HG03575 (cell line): ENCODE results near the gene SYTL2.
"Not testable (repeated sequence)": the region's sequence is repeated elsewhere in the genome, so short reads cannot be mapped to it uniquely, and the experiment has no call there.

Experiments
- ATAC-seq: cut with Tn5 transposase; IDR thresholded peaks from one replicate; pipeline ENCODE4 v1.9.1; 2021; ENCODE audit not compliant: unreplicated experiment, insufficient number of reproducible peaks, low FRiP score; ENCODE audit errors: extremely low read depth

Gene SYTL2

DNA sequence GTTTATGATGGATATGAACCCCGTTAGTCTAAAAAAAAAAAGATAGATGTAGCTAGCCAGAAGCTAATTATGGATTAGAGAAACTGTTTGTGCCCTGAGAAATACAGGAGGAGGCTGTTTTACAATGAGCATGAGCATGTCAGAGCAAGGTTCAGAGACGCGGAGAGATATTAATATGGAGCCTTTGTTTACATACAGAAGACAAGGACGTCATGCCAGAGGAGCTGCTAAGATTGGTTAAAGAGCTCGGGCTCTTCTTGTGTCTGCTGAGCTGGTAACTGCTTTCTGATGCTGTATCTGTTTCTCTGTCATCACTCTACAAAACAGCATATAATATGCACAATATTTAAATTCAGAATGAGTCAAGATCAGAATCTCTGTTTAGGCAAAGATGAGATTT lies 100.0 kb downstream of the SYTL2 start:
- ATAC-seq: no peak

DNA sequence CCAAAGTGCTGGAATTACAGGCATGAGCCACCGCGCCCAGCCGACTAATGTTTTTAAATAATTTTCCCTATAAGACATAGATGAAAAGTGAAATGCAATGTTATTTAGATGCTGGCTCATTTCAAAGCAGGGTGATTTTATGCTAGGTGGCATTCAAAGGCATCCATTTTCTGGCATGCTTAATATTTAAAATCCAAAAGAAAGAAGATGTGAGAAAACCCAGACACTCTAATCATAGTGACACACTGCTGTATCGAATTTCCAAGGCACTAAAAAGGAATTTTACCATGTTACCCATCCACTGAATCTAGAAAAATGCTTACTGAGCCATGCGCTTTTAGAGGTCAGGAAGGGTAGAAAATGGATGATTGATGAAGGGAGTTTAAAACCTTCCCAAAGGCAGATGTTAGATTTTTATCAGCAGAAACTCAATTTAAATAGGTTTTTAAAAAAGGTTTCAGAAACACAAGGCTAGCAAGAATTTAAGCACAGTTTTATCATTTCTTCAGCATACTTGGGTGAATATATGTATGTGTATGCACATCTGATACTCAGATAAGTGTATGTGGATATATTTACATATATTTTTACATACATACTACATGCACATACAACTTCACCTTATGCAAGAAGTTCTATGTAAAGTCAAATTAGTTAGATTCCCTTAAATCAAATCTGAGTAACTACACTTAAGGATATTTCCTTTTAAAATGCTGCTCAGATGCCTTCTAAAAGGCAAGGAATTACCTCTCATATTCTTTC lies 100.8 kb downstream of the SYTL2 start:
- no peak for ATAC-seq

DNA sequence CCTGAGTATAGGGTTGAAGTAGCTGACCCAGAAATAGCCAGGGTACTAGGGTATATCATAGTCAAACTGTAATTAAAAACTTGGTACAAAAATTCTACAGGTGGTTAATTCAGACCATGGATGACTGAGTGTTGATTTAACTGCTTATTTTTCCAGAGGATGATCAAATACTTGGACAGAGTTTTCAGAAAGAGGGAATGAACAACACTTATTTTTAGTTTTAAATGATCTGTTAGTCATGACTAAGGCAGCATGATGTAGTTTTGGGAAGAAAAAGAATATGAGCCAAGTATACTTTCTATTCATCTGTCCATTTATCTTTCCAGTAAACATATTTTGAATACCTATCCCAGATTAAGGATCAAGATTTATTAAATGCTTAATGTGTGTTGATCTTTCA lies 105.1 kb downstream of the SYTL2 start:
- ATAC-seq: no peak

DNA sequence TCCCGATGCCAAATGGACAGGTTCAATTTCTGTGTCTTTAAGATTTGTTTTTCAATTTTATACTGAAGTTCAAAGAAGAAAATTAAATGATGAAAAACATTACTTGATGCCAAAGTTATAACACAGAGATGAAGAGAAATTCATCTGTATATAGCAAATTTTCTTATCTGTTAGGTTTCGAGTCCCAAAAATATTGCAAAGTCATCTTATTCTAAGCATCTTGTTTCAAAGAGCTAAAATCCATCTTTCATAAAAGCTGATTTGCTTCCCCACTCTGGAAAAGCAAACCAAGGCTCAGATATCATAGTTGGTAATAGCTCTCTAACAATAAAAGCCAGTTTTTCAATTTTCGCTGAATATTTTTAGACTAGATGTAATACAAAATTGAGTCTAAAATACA lies 106.0 kb downstream of the SYTL2 start:
- no peak for ATAC-seq

DNA sequence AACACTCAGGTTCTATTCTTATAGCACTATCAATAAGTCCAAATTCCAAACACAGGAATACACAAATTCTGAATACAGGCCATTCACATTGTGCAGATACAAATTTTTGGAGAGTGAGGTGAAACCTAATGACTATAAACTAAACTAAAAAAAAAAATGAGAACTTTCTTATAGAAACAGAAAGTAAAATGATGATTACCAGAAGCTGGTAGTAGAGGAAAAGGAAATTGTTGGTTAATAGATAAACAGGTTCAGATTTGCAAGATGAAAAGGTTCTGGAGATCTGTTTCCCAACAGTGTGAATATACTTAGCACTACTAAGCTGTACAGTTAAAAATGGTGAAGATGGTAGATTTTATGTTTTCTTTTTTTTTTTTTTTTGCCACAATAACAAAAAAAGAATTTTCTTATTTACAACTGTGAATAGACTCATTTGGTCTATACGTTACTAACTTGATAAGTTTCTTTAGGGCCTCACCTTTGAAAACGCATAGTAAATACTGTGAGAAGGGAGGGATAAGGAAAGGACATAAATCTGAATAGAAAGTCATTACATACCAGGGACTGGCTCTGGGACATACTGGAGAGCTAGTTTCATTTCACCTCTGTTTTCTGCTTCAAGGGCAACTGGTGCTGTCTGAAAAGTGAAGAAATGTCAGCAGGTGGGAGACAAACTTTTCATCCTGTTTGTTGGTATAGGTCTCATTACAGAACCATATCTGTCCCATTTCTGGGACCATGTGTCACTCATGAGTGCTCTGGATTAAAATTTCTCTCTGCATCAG lies 110.8 kb downstream of the SYTL2 start:
- peak; percentile 85 for ATAC-seq

DNA sequence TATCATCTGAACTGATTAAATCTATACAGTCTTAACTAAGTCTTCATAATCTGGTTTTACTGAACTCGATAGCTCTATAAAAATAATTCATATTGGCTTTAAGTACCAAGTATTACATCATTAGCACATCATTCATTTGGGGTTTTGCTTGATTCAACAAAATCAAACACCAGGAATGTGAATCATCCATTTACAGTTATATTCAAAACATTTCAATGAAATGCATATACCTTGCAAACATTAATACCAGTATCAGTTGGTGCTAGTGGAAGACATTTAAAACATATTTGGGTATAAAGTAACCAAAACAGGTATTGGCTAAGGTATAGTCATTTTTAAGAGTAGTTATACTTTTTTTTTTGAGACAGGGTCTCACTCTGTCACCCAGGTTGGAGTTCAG lies 112.7 kb downstream of the SYTL2 start:
- ATAC-seq: no peak

DNA sequence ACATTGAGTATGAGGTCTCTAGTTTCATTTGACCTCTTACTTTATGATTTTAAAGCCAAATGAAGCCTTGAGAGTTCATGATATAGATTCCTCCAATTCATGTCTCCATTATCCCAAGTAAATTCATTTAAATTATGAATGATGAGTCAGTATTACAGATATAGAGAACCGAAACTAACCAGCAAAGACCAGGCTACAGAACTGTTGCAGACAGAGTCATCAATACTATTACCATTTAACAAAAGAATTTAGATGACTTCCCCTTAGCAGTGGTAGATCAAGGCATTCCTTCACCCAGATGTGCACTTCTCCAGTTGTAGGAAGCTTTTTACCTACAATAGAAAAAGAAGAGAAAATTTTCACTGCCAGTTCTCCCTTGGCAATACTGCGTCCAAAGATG lies 113.2 kb downstream of the SYTL2 start:
- no peak for ATAC-seq

DNA sequence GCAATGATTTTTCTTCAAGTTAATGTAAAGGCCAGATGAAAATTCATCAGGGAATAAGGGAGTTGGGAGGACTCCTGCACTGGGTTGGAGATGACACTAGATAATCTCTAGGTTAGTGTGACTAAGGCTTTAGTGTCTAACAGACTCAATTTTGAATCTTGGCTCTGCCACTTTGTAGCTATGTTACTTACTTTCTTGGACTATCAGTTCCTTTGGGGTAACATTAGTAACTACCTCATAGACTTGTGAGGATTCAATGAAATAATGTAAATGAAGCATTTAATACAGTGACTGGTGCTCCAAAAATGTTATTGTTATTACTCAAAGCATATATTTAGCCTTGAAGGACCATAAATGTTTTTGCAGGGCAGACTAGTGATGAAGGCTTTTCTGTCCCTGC lies 115.4 kb downstream of the SYTL2 start:
- no peak for ATAC-seq

DNA sequence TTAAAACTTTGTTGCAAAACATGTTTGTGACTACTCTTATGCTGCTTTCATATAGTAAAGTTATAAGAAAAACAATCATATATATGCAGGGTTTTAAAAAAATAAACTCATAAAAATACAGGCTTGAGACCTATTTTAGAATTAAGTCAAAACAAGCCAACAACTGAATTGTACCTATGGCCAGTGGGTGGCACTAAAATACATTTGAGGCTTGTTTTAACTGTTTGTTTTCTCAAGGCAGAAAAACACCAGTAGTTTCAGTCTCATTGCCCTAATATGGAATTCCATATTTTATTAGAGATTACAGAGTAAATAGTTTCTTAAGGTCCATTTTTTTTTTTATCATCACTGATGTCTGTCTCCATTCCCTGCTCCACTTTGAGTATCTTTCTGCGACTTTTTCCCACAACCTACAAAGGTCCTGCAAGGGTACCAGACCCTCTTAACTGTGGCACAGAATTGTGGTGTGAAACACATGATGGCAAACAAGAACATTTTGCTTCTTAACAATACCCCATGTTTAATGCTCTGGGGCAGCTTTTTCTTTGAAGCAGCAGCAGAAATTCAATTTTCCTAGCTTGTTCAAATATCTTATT lies 116.5 kb downstream of the SYTL2 start:
- ATAC-seq: no peak

DNA sequence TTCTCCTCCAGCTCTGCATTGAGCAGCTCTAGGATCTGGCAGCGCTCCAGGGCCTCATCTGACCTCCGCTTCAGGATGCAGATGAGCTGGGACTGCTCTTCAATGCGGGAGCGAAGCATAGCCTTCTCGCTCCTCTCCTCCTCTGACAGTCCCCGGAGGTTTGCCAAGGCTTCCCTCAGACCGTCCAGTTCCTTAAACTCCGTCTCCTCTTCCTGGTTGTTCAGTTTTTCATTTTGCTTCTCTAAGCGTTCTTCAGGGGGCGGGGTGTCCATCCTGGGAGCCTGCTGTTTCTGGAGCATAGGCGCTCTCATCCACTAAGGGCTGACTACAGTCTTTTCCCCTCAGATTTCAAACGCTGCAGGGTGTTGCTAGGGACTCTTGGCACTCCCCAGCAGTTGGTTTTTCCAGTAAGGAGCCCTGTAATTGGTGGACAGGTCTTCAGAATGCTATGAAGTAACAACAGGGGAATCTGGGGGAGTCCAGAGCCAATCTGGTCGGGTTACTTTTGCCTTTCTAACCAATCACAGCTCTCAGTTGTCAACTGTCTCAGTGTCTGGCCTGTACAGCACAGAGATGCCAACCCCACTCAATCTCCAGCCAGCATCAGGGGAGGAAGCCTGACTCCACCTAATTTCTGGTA lies 125.0 kb downstream of the SYTL2 start, which contains the start of gene CCDC89:
Gene CCDC89, minus strand, starts transcription at position 376 of the 640 bp plus-strand sequence. Its CDS starts 65 bp downstream, at position 311.
- ATAC-seq: no peak

DNA sequence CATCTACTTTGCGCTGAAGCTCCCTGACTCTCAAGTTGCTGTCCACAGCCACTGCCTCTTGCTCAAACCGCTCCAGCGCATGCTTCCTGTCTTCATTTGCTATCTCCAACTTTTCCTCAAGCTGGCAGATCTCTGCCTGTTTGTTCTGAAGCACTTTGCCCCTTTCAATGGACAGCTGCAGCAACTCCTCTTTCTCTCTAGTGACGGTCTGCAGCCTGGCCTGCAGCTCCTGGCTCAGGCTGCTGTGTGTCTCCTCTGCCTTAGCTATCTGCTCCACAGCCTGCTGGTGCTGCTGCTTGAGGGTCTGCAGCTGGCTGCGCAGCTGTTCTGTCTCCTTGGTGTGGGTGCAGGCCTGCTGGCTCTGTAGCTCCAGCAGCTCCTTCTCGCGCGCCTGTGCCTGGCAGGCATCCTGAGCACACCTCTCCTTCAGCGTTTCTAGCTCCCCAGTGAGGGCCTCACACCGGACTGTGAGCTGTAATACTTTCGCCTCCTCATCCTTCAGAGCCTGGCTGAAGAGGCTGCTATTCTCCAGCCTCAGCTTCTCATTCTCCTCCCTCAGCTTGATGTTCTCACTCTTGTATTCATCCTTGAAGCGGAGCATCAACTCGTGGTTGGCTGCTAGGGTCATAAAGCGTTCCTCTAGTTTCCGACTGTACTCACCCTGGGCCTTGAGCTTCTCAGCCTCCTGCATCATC lies 125.7 kb downstream of the SYTL2 start:
- ATAC-seq: no peak

DNA sequence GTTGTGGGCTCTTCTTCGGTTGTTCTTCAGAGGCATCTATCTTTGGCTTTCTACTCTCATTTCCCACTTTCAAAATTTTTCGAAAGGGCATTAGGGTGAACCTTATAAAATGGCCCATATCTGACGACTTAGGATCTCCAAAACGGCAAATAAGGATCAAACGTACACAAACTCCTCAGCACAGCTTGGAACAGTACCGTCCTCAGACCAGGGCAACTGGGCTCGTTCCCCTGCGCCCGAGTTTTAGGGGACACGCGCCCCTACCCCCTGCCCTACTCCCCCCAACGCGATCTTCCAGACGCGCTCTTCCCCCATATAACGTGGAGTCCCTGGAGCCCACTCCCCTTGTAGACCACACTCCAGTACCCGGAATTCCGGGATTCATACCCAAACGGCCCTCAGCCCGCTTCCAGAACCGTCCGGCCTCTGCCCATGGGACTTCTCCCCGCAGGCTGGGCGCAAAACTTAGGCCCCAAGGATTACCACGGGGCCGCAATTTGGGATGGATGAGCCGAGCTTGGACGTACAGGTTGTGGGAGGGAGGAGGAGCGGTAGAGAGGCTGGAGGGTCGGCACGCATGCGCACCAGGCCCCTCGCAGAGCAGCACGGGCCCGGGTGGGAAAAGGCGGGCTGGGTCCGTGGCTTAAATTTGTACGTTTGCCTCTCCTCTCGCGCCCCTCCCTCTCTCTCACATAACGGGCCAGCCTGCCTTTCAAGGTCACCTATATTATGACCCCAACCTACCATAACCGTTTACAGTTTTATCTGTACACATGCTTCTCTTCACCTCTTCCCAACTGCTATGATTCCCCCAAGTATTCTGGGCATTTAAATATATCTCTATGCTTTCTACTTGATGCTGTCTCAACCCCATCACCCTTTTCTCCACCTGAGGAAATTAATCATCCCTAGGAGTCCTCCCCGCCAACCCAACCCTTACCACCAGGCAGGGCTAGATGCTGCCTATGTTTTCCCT lies 128.3 kb downstream of the SYTL2 start:
- no peak for ATAC-seq

DNA sequence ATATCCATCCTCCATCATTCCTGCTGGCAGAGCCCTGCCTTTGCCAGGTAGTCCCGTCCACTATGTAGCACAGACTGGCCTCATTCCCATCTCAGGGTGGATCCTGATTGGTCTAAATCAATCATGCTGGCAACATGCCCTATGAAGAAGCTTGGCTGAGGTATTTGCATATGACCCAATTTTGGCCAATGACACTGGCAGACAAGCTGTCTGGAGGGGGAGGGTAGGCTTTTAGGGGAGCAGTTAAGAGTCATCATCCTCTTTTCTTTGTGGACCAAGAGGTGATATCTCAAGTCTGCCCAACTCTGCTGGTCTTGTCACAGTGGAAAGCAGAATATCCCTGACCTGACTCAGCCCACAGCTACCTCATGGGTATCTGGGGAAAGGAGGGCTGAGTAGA lies 130.0 kb downstream of the SYTL2 start:
- ATAC-seq: no peak

DNA sequence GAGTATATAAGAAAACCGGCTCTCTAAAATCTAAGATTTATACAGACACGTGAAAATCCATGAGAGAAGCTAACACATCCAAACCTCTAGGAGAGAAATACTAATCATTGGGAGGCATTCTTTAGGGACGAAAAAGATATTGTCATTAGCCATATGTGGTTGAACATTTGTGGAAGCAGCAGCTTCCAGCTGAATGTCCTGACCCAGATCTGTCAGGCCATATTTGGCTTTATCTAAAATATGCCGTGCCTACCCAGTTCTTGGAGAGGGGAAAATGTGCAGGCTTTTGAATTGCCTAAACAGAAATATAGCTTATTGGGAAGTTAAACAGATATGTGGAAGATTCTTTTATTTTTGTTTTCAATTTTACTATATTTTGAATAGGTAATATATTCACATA lies 131.4 kb downstream of the SYTL2 start:
- no peak for ATAC-seq

DNA sequence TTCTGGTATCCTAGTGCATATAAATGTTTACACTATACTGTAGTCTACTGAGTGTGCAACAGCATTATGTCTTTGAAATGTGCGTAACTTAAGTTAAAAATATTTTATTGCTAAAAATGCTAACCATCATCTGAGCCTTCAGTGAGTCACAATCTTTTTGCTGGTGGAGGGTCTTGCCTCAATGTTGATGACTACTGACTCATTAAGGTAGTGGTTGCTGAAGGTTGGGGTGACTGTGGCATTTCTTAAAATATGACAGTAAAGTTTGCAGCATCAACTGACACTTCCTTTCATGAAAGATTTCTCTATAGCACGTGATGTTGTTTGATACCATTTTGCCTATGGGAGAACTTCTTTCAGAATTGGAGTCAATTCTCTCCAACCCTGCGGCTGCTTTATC lies 137.5 kb downstream of the SYTL2 start:
- ATAC-seq: no peak

DNA sequence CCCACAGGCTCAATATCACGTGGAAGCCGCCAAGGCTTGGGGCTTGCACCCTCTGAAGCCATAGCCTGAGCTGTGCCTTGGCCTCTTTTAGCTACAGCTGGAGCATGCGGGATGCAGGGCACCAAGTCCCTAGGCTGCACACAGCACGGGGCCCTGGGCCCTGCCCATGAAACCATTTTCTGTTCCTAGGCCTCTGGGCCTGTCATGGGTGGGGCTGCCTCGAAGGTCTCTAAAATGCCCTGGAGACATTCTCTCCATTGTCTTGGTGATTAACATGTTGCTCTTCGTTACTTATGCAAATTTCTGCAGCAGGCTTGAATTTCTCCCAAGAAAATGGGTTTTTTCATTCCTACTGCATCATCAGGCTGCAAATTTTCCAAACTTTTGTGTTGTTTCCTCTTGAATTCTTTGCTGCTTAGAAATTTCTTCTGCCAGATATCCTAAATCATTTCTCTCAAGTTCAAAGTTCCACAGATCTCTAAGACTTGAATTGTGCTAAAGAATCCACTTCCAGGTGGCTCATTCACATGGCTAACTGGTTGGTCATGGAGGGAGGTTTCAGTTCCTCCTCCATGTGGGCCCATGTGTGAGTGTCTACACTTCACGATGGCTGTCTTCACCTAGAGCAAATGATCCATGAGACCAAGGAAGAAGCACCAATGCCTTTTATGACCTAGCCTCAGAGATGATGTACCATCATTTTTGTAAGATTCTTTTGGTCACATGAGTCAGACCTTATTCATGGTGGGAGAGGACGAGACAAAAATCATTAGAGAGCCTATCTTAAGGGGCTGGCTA lies 138.6 kb downstream of the SYTL2 start:
- ATAC-seq: no peak

DNA sequence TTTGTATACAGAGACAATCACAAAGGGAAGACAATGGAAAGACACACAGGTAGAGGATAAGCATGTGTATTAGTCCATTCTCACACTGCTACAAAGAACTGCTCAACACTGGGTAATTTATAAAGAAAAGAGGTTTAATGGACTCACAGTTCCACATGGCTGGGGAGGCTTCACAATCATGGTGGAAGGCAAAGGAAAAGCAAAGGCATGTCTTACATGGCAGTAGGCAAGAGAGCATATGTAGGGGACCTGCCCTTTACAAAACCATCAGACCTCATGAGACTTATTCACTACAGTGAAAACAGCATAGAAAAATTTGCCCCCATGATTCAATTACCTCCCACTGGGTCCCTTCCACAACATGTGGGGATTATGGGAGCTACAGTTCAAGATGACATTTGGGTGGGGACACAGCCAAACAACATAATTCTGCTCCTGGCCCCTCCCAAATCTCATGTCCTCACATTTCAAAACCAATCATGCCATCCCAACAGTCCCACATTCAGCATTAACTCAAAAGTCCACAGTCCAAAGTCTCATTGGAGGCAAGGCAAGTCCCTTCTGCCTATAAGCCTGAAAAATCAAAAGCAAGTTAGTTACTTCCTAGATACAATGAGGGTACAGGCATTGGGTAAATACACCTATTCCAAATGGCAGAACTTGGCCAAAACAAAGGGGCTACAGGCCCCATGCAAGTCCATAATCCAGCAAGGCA lies 139.8 kb downstream of the SYTL2 start:
- not testable (repeated sequence) for ATAC-seq
